AG10803 (cell line): ENCODE data around the gene FYB1.

Experiments used
- DNase-seq: peaks from one replicate; pipeline ENCODE4 v3.0.0; 2010; ENCODE audit warnings: low read depth
- H3K4me3 ChIP-seq: 2 replicates; pipeline ENCODE4 v1.5.1; 2011; ENCODE audit warnings: mild to moderate bottlenecking, low read length, control low read depth
- TF ChIP-seq, protein P1 (sequence below): conservative IDR thresholded peaks from 2 replicates; pipeline ENCODE4 v1.5.1; 2011; ENCODE audit warnings: mild to moderate bottlenecking, low read length, control low read depth, inconsistent platforms

Gene FYB1

DNA sequence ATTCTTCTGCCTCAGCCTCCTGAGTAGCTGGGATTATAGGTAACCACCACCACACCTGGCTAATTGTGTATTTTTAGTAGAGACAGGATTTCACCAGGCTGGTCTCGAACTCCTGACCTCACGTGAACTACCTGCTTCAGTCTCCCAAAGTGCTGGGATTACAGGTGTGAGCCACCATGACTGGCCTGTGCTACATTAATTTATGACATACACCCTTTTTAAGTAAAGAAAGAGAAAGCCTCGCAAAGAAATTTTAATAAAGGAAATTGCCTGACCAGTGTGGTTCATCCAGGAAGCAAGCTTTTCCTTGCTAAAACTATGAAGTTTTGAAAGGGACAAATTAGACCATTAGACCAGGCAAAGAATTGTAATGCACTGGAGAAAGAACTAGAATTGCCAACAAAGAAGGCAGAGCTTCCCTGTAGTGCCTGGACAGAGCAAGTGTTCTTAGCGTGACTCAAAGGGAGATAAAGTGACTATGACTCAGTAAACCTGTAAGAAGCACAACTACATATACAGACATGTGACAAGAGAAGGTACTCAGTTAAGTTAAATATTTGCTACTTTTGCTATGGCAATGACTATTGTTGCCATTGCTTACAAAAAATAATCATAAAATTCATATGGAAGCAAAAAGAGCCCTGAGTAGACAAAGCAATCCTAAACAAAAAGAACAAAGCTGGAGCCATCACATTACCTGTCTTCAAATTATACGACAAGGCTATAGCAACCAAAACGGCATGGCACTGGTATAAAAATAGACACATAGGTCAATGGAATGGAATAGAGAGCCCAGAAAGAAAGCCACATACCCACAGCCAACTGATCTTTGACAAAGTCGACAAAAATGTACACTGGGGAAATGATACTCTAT lies 54.6 kb downstream of the FYB1 start:
- H3K4me3 ChIP-seq = no peak overlapping the region
- TF ChIP-seq, protein P1, sequence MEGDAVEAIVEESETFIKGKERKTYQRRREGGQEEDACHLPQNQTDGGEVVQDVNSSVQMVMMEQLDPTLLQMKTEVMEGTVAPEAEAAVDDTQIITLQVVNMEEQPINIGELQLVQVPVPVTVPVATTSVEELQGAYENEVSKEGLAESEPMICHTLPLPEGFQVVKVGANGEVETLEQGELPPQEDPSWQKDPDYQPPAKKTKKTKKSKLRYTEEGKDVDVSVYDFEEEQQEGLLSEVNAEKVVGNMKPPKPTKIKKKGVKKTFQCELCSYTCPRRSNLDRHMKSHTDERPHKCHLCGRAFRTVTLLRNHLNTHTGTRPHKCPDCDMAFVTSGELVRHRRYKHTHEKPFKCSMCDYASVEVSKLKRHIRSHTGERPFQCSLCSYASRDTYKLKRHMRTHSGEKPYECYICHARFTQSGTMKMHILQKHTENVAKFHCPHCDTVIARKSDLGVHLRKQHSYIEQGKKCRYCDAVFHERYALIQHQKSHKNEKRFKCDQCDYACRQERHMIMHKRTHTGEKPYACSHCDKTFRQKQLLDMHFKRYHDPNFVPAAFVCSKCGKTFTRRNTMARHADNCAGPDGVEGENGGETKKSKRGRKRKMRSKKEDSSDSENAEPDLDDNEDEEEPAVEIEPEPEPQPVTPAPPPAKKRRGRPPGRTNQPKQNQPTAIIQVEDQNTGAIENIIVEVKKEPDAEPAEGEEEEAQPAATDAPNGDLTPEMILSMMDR = no peak
- DNase-seq = no peak

DNA sequence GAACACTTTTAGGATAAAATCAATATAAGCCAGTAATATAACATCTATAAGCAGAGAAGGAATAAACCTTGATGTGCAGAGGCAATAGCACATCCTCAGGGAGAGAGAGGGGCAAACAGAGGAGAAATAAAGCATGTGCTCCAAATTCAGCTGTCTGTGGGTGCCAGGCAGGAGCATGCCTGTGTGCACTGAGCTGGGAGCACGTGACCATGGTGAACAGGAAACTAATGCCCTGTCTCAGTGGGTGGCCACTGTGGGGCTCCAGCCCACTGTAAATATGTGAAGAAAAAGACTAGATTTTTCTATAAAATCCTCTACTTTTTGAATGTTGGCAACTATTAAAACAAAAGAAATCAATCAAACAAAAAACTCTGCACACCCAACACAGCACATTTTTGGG lies 55.3 kb downstream of the FYB1 start:
- TF ChIP-seq, protein P1 = no peak
- no peak for DNase-seq
- no peak overlapping the region for H3K4me3 ChIP-seq

DNA sequence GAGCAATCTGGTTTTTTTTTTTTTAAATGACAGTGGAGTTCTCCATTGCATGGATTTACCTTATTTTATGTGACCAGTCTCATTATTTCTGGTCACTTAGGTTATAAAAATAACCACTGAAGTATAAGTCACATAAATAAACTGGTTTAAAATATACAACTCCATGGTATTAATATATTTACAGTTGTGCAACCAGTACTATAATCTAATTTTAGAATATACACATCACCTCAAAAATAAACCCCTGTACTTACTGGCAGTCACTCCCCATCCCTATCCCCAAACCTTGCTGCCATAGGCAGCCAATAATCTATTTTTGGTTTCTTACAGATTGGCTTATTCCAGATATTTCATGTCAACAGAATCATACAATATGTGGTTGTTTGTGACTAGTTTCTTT lies 57.8 kb downstream of the FYB1 start:
- DNase-seq = no peak
- TF ChIP-seq, protein P1 = no peak
- H3K4me3 ChIP-seq = no peak overlapping the region

DNA sequence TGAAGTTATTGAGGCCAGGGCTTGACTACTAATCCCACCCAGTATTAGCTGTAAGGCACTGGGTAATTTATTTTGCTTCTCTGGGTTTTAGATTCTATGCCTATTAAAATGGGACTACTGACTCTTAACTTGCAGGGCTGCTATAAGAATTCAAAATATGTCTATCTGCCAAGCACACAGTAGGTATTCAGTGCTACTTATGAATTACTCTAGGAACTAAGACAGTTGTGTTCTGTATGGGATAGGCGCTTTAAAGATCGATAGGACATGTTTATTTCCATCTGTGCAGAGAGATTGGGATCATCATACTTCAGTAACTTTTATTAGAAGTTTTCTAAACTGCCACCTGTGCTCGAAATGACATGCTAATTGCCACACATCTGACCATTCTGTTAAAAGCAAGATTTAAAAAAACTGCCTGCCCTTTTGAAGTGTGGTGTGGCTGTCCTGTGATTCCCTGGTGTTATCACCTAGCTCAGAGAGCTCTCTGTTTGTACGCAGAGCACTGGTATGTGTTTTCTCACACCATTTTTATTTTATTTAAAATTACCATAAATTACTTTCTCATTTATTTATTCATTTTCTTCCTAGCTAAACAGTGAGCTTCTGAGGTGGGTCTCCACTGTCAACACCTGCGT lies 58.7 kb downstream of the FYB1 start:
- H3K4me3 ChIP-seq = no peak overlapping the region
- TF ChIP-seq, protein P1 = no peak
- no peak for DNase-seq

DNA sequence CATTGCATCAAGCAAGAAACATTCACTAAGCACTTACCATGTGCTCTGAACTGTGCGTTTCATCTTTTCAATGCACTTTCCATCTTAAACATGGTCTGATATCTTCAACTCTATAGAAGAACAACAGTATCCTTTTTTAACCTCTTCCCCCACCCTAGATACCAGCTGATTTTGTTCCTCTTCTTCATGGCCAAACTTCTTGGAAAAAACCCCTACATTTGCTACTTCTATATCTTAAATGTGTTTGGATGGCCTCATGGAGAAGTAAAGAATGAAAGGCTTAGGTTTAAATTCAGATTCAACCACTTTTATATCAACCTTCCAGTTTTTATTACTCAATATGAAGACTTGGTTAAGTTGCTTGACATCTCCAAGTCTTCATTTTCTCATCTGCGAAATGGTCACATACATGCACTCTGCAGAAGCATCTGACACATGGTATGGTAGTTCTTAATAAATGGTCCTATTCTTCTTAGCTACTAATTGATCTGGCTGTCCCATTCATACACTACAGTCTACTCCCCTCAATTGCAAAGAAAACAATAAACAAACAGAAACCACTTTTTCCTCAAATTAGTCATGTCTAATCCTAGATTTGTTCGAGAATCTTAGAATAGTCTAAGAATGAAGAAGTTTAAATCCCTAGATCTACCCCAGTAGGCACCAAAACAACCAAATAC lies 59.4 kb downstream of the FYB1 start:
- H3K4me3 ChIP-seq = no peak overlapping the region
- DNase-seq = no peak
- TF ChIP-seq, protein P1 = no peak

DNA sequence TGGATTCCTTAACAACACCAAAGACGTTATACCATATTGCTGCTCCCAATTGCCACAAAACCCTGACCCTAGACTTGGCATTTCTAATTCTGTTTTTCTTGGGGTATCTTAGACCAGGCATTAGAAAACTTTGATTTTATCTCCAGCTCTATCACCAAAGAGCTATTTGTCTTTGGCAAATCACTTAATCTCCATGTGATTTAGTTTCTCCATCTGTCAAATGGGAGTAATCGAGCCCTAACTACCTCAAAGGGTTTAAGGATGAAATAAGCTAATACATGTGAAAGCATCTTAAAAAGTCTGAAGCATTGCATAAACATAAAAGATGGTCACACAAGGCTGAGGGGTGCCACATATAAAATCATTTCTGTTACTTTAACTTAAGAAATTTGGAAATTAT lies 60.6 kb downstream of the FYB1 start:
- no peak for DNase-seq
- TF ChIP-seq, protein P1 = no peak
- H3K4me3 ChIP-seq = no peak overlapping the region
